K562 (cell line): ENCODE measurements around the gene XPO4. TPM values are rescaled to one million over a fixed set of nuclear protein-coding genes. Genes with fewer than 3 reads are reported as not detected.

Experiments used
- ATAC-seq: fragments of 200-7000 bp; cut with Tn5 transposase; 3 replicates; pipeline ENCODE4 v1.9.1; 2020; ENCODE audit warnings: moderate library complexity
- BruUV-seq: library from RNA; stranded (reverse); fragments of 400-500 nt; replicated peaks from 2 replicates; lab custom pipeline; 2021; lab: Mats Ljungman, UMichigan
- CTCF ChIA-PET: fragments of 300-600 bp; formaldehyde crosslinking; extraction: SDS; loops from one replicate; lab custom pipeline; 2021; ENCODE audit warnings: low intra/inter-chr PET ratio; lab: Yijun Ruan, JAX
- POLR2A ChIA-PET: fragments of 300-600, 350-650 bp; sonication (Branson Sonifier 250); formaldehyde crosslinking; extraction: SDS; loops from one replicate; lab custom pipeline; 2021; ENCODE audit warnings: antibody characterized with exemption, inconsistent platforms; lab: Yijun Ruan, JAX
- DNase-seq, 4 experiments: peaks; one replicate each; pipeline versions ENCODE4 v3.0.0 to v3.0.0-alpha.2; 2011 to 2018; ENCODE audit warnings: low spot score in 3 of 4, mixed read lengths in 3 of 4; ENCODE audit errors: extremely low read depth in 1 of 4
- FAIRE-seq: peaks from 2 replicates; lab custom pipeline; 2011; peaks lifted over from hg19 to GRCh38; lab: Jason Lieb, UNC
- H2AFZ ChIP-seq: 2 replicates; pipeline ENCODE4 v1.6.0; 2011; ENCODE audit warnings: low read depth, low read length, control low read depth, inconsistent platforms
- H3K27ac ChIP-seq: fragments of 200-600 bp; 3 replicates; pipeline ENCODE4 v1.8.0; 2011; ENCODE audit warnings: low read depth, mild to moderate bottlenecking, control low read depth, inconsistent platforms, low read length, moderate library complexity, mixed read lengths; ENCODE audit errors: extremely low read depth
- H3K27me3 ChIP-seq, 2 experiments: fragments of 300-600 bp in 1 of 2; 2 replicates in 1 of 2; 3 replicates in 1 of 2; pipeline versions ENCODE4 v1.6.0 to v1.8.0; 2011; ENCODE audit warnings: inconsistent platforms in 2 of 2, low read length in 2 of 2, mild to moderate bottlenecking in 1 of 2, mixed read lengths in 1 of 2, moderate library complexity in 1 of 2; ENCODE audit not compliant: control insufficient read depth in 2 of 2, insufficient read depth in 2 of 2
- H3K36me3 ChIP-seq: fragments of 300-600 bp; 3 replicates; pipeline ENCODE4 v1.8.0; 2011; ENCODE audit warnings: mild to moderate bottlenecking, low read length, inconsistent platforms; ENCODE audit not compliant: control insufficient read depth, insufficient read depth
- H3K4me1 ChIP-seq, 2 experiments: fragments of 200-600 bp in 1 of 2; replicated peaks in 1 of 2; 2 replicates in 1 of 2; 3 replicates in 1 of 2; pipeline versions ENCODE4 v1.5.1 to v1.8.0; 2011; ENCODE audit warnings: inconsistent platforms in 2 of 2, low read length in 2 of 2, mild to moderate bottlenecking in 1 of 2, mixed read lengths in 1 of 2, moderate library complexity in 1 of 2; ENCODE audit not compliant: control insufficient read depth in 2 of 2, insufficient read depth in 2 of 2
- H3K4me2 ChIP-seq: 2 replicates; pipeline ENCODE4 v1.6.1; 2011; ENCODE audit warnings: low read length, control low read depth, inconsistent platforms, mixed read lengths; ENCODE audit not compliant: insufficient read depth
- H3K4me3 ChIP-seq: fragments of 200-600 bp; sonication (generic), shearing (Covaris generic); 2 replicates; pipeline ENCODE4 v1.5.1; 2016; ENCODE audit warnings: control low read depth, inconsistent platforms
- H3K79me2 ChIP-seq: fragments of 200-600 bp; 3 replicates; pipeline ENCODE4 v1.8.0; 2011; ENCODE audit warnings: low read length, inconsistent platforms; ENCODE audit not compliant: control insufficient read depth, insufficient read depth
- H3K9ac ChIP-seq, 2 experiments: 2 replicates each; pipeline versions ENCODE4 v1.6.0 to v1.6.1; 2011; ENCODE audit warnings: low read depth in 2 of 2, low read length in 2 of 2, control low read depth in 1 of 2, inconsistent platforms in 1 of 2, mild to moderate bottlenecking in 1 of 2, mixed read lengths in 1 of 2; ENCODE audit not compliant: insufficient read depth in 1 of 2
- H3K9me1 ChIP-seq: one replicate; pipeline ENCODE4 v1.6.0; 2011; ENCODE audit warnings: inconsistent platforms, mild to moderate bottlenecking, low read length, moderate library complexity; ENCODE audit not compliant: control insufficient read depth, insufficient read depth
- H3K9me3 ChIP-seq: replicated peaks from 2 replicates; pipeline ENCODE4 v1.5.1; 2011; ENCODE audit warnings: low read depth, low read length, inconsistent platforms; ENCODE audit not compliant: control insufficient read depth, insufficient read depth
- H4K20me1 ChIP-seq: replicated peaks from 2 replicates; pipeline ENCODE4 v1.6.1; 2011; ENCODE audit warnings: low read length, inconsistent platforms, mixed read lengths; ENCODE audit not compliant: control insufficient read depth, insufficient read depth
- DLX4 ChIP-seq: fragments of 250-450 bp; sonication (Bioruptor Pico); IDR thresholded peaks from 2 replicates; pipeline ENCODE4 v1.6.1; 2021; ENCODE audit warnings: mild to moderate bottlenecking
- KLF13 ChIP-seq: fragments of 450-650 bp; IDR thresholded peaks from 2 replicates; pipeline ENCODE4 v1.6.1; 2016; ENCODE audit warnings: missing genetic modification characterization, low read depth, mild to moderate bottlenecking, missing compliant biosample characterization, moderate library complexity, borderline replicate concordance
- MYC ChIP-seq, 2 experiments: fragments of 250-450 bp in 1 of 2; sonication (Bioruptor Pico) in 1 of 2; IDR thresholded peaks; 2 replicates each; pipeline versions ENCODE4 v1.5.1 to v1.6.1; 2012 to 2021; ENCODE audit warnings: low read depth in 2 of 2, borderline replicate concordance in 1 of 2, improper control_type of control experiment in 1 of 2, low read length in 1 of 2, mild to moderate bottlenecking in 1 of 2, moderate library complexity in 1 of 2
- NR2C1 ChIP-seq, 2 experiments: fragments of 450-650 bp; IDR thresholded peaks; 2 replicates each; pipeline ENCODE4 v1.6.1; 2017; ENCODE audit warnings: mild to moderate bottlenecking in 2 of 2, antibody characterized with exemption in 1 of 2, inconsistent platforms in 1 of 2, missing compliant biosample characterization in 1 of 2, missing genetic modification characterization in 1 of 2
- RBM34 ChIP-seq: fragments of 200-400 bp; formaldehyde crosslinking; IDR thresholded peaks from 2 replicates; pipeline ENCODE4 v1.6.1; 2018; ENCODE audit warnings: low read length, borderline replicate concordance; ENCODE audit not compliant: insufficient read depth
- TEAD2 ChIP-seq: fragments of 450-650 bp; IDR thresholded peaks from 2 replicates; pipeline ENCODE4 v1.6.1; 2016; ENCODE audit warnings: missing genetic modification characterization, control low read depth, missing compliant biosample characterization
- YBX1 ChIP-seq: fragments of 450-650 bp; IDR thresholded peaks from 2 replicates; pipeline ENCODE4 v1.7.1; 2016; ENCODE audit warnings: mild to moderate bottlenecking
- ZNF133 ChIP-seq: fragments of 250-450 bp; sonication (Bioruptor Pico); IDR thresholded peaks from 2 replicates; pipeline ENCODE4 v1.4.0; 2020; ENCODE audit warnings: mild to moderate bottlenecking
- ZNF354B ChIP-seq: fragments of 250-450 bp; sonication (Bioruptor Pico); IDR thresholded peaks from 2 replicates; pipeline ENCODE4 v1.4.0; 2020
- ZNF589 ChIP-seq: fragments of 200-800 bp; sonication (Bioruptor generic); IDR thresholded peaks from 2 replicates; pipeline ENCODE4 v1.6.1; 2016; ENCODE audit warnings: low read depth, missing genetic modification characterization, missing compliant biosample characterization
- ZNF655 ChIP-seq: fragments of 250-450 bp; sonication (Bioruptor Pico); IDR thresholded peaks from 2 replicates; pipeline ENCODE4 v1.5.0; 2021
- WGBS: fragments of 100-300 bp; shearing (Covaris generic); methylation state at CpG from one replicate; pipeline ENCODE4 v1.1.6; 2016; ENCODE audit warnings: low coverage, mixed read lengths; ENCODE audit not compliant: insufficient coverage; ENCODE audit errors: missing lambda C conversion rate; 5-methylcytosine and 5-hydroxymethylcytosine counted together
- in situ Hi-C: fragments of 300-500 bp; cut with MboI; formaldehyde crosslinking; loops from 4 replicates; pipeline ENCODE4 v1.15.0; 2018; ENCODE audit warnings: inconsistent platforms, mixed read lengths
- intact Hi-C: fragments of 100-400 bp; cut with micrococcal nuclease; formaldehyde crosslinking; loops from 2 replicates; pipeline ENCODE4 v1.14.2; 2022
- polyA plus RNA-seq, 8 experiments: library from polyadenylated mRNA; depleted of rRNA in 4 of 8; stranded (reverse) in 5 of 8; unstranded in 3 of 8; fragments of >200 nt; fragmentation: Nextera tagmentation in 2 of 8; fragmentation: Illumina TruSeq in 1 of 8; extraction: Ambion mirVana in 2 of 8; extraction: Trizol in 1 of 8; gene quantifications; 2 replicates each; pipeline versions ENCODE4 v1.2.1 to v1.2.3, GENCODE V29; 2011 to 2014; ENCODE audit warnings: inconsistent platforms in 1 of 8, missing spikeins in 1 of 8
- total RNA-seq, 7 experiments: library from RNA; depleted of rRNA in 6 of 7; stranded (reverse); fragments of >200 nt in 6 of 7; fragmentation: Illumina TruSeq in 2 of 7; extraction: Trizol in 2 of 7; gene quantifications; 2 replicates each; pipeline versions ENCODE4 v1.2.1 to v1.2.3, GENCODE V29; 2011 to 2021; ENCODE audit warnings: low replicate concordance in 1 of 7

XPO4 gene
- total and polyA plus RNA-seq, 9 of the 15 experiments (the other 6 are each of a cell fraction or from before 2014, with no cell fraction given), result 5.5 to 25.1 (median 17.5) TPM

- no peak overlapping the region for H3K4me3 ChIP-seq
- 95% methylated on average over 3 of the region's 3 CpGs for WGBS
- in situ Hi-C loops (loop anchor here (10.0 kb wide), 1 partner anchor 322 kb away; no protein-coding TSS in a partner anchor), intact Hi-C loops (no loop called here)
- H3K9ac ChIP-seq, result no peak overlapping the region
- H3K9me1 ChIP-seq, result no peaks in the 10 kb centered on the region
- H4K20me1 ChIP-seq, result no peaks in the 10 kb centered on the region
- no TSS peak for BruUV-seq
- ATAC-seq (no peak), FAIRE-seq (no peak), DNase-seq (no peak)
- no peaks in the 10 kb centered on the region for H3K4me1 ChIP-seq
- H3K4me2 ChIP-seq, result no peak overlapping the region
- H2AFZ ChIP-seq, result no peak overlapping the region
- H3K27me3 ChIP-seq, result no peaks in the 10 kb centered on the region
- no peak overlapping the region for H3K27ac ChIP-seq
- peaks cover 27% of the 10 kb centered on the region; the same call in 2 of the 3 replicates for H3K36me3 ChIP-seq
- H3K79me2 ChIP-seq, result no peaks in the 10 kb centered on the region; the same call in 2 of the 3 replicates
- POLR2A ChIA-PET, result interaction anchor here (0.8 to 1.2 kb wide), 2 partner anchors 8 to 76 kb away, joined by 3 read pairs; partner anchors contain the start of gene XPO4
- H3K9me3 ChIP-seq, result no peaks in the 10 kb centered on the region
- TF ChIP-seq TEAD2 (tag) (no peak), KLF13 (tag) (no peak)
- TF ChIP-seq, all 486 proteins: peak for 0
- CTCF ChIA-PET, result interaction anchor here (1.2 kb wide), 1 partner anchor 332 kb away, joined by 3 read pairs; no protein-coding TSS in a partner anchor
Observed at GRCh38 chr13:20826843-20827560, 75.5 kb downstream of the XPO4 start.

GRCh38 chr13:20826301-20826700 lies 76.2 kb downstream of the XPO4 start:
- H3K4me2 ChIP-seq, result no peak overlapping the region
- ATAC-seq (no peak), DNase-seq (no peak), FAIRE-seq (no peak)
- POLR2A ChIA-PET, result interaction anchor here (1.2 kb wide), 2 partner anchors 9 to 27 kb away, joined by 3 read pairs; no protein-coding TSS in a partner anchor
- H3K9ac ChIP-seq, result no peak overlapping the region
- no peaks in the 10 kb centered on the region for H4K20me1 ChIP-seq
- TF ChIP-seq ZNF589 (CRISPR knock-in tag) (no peak), ZNF133 (CRISPR knock-in tag) (no peak), ZNF655 (CRISPR knock-in tag) (no peak), ZNF354B (CRISPR knock-in tag) (no peak), RBM34 (no peak), DLX4 (no peak), MYC (IDR thresholded peaks at IDR 0.05; ENCODE audit: low read depth, low read length) (no peak), MYC (CRISPR knock-in tag; IDR thresholded peaks at IDR 0.05; ENCODE audit: borderline replicate concordance, low read depth) (no peak), YBX1 (no peak), NR2C1 (IDR thresholded peaks at IDR 0.05) (no peak), NR2C1 (tag; IDR thresholded peaks at IDR 0.05) (no peak)
- H2AFZ ChIP-seq, result no peak overlapping the region
- intact Hi-C loops, result no loop called here
- H3K9me1 ChIP-seq, result no peaks in the 10 kb centered on the region
- CTCF ChIA-PET, result interaction anchor here (1.2 kb wide), 1 partner anchor 331 kb away, joined by 3 read pairs; no protein-coding TSS in a partner anchor
- no peaks in the 10 kb centered on the region for H3K4me1 ChIP-seq
- BruUV-seq, result no TSS peak
- H3K36me3 ChIP-seq, result peaks cover 32% of the 10 kb centered on the region; the same call in 2 of the 3 replicates
- no peak overlapping the region for H3K4me3 ChIP-seq
- WGBS, result 92% methylated on average over 5 of the region's 5 CpGs
- H3K27ac ChIP-seq, result no peak overlapping the region
- no peaks in the 10 kb centered on the region for H3K27me3 ChIP-seq
- in situ Hi-C loops, result loop anchor here (10.0 kb wide), 1 partner anchor 322 kb away; no protein-coding TSS in a partner anchor
- H3K79me2 ChIP-seq, result peaks cover 3% of the 10 kb centered on the region; the same call in 1 of the 3 replicates
- no peaks in the 10 kb centered on the region for H3K9me3 ChIP-seq
